BLaER1 treated with 17β-estradiol and CSF1 and Interleukin-3, amounts not matched to agents 10 nM and 100 nM (cell line): Measurements from ENCODE around the gene ANAPC4.
"Not testable (repeated sequence)": the region's sequence is repeated elsewhere in the genome, so short reads cannot be mapped to it uniquely, and the experiment has no call there.

ENCODE experiments used
- H3K27ac ChIP-seq, 11 experiments: shearing (Covaris generic); formaldehyde crosslinking; 2 replicates each; pipeline ENCODE4 v1.8.1; 2022
- H3K27me3 ChIP-seq, 11 experiments: shearing (Covaris generic); formaldehyde crosslinking; 2 replicates each; pipeline ENCODE4 v1.8.1; 2022
- H3K36me3 ChIP-seq, 11 experiments: shearing (Covaris generic); formaldehyde crosslinking; 2 replicates each; pipeline ENCODE4 v1.8.1; 2022
- H3K4me1 ChIP-seq, 10 experiments: shearing (Covaris generic); formaldehyde crosslinking; 2 replicates each; pipeline ENCODE4 v1.8.1; 2022
- H3K4me2 ChIP-seq, 11 experiments: shearing (Covaris generic); formaldehyde crosslinking; 2 replicates each; pipeline ENCODE4 v1.8.1; 2022
- H3K4me3 ChIP-seq, 10 experiments: shearing (Covaris generic); formaldehyde crosslinking; 2 replicates each; pipeline ENCODE4 v1.8.1; 2022
- H3K9ac ChIP-seq, 11 experiments: shearing (Covaris generic); formaldehyde crosslinking; 2 replicates each; pipeline ENCODE4 v1.8.1; 2022
- H3K9me3 ChIP-seq, 11 experiments: shearing (Covaris generic); formaldehyde crosslinking; replicated peaks in 1 of 11; 2 replicates each; pipeline ENCODE4 v1.8.1; 2022
- H4K20me1 ChIP-seq, 11 experiments: shearing (Covaris generic); formaldehyde crosslinking; 2 replicates each; pipeline ENCODE4 v1.8.1; 2022
- Cebpa-rat ChIP-seq, 11 experiments: shearing (Covaris generic); IDR thresholded peaks; 2 replicates each; pipeline ENCODE4 v1.8.1; 2022

Gene ANAPC4

GRCh38 chr4:25368315-25368714 lies 8.7 kb upstream of the ANAPC4 start:
- H3K4me1 ChIP-seq: no peaks in the 10 kb centered on the region
- no peak for TF ChIP-seq Cebpa-rat (IDR thresholded peaks at IDR 0.05)
- H3K27me3 ChIP-seq: no peaks in the 10 kb centered on the region
- no peak overlapping the region for H3K4me2 ChIP-seq
- peak overlapping the region in 2 of 11 experiments; percentile 11 to 20; a peak in 1 of 22 replicates for H3K9ac ChIP-seq
- peaks cover 15 to 40% (median 22%) of the 10 kb centered on the region in 11 experiments; a peak in 20 of 22 replicates for H3K36me3 ChIP-seq
- H4K20me1 ChIP-seq: no peaks in the 10 kb centered on the region
- H3K9me3 ChIP-seq: no peaks in the 10 kb centered on the region
- H3K4me3 ChIP-seq: no peak overlapping the region
- H3K27ac ChIP-seq: no peak overlapping the region

GRCh38 chr4:25370242-25370641 lies 6.8 kb upstream of the ANAPC4 start:
- peaks cover 8 to 35% (median 15%) of the 10 kb centered on the region in 11 experiments; a peak in 20 of 22 replicates for H3K36me3 ChIP-seq
- no peaks in the 10 kb centered on the region for H3K27me3 ChIP-seq
- no peak overlapping the region for H3K27ac ChIP-seq
- no peak overlapping the region for H3K4me3 ChIP-seq
- H3K4me2 ChIP-seq: no peak overlapping the region
- H4K20me1 ChIP-seq: no peaks in the 10 kb centered on the region
- H3K9me3 ChIP-seq: no peaks in the 10 kb centered on the region
- TF ChIP-seq Cebpa-rat (IDR thresholded peaks at IDR 0.05): no peak
- H3K9ac ChIP-seq: no peak overlapping the region
- peaks cover 0 to 3% (median 0%) of the 10 kb centered on the region in 10 experiments; a peak in 1 of 20 replicates for H3K4me1 ChIP-seq

GRCh38 chr4:25372549-25372948 lies 4.5 kb upstream of the ANAPC4 start:
- not testable (repeated sequence) for H3K27ac ChIP-seq, H3K27me3 ChIP-seq, H3K4me1 ChIP-seq

GRCh38 chr4:25377572-25378436 lies 741 bp downstream of the ANAPC4 start:
- peak overlapping the region; percentile 79 to 99 (median 94) for H3K4me3 ChIP-seq
- peaks cover 0 to 6% (median 0%) of the 10 kb centered on the region in 11 experiments; a peak in 2 of 22 replicates for H4K20me1 ChIP-seq
- TF ChIP-seq Cebpa-rat (IDR thresholded peaks at IDR 0.05): no peak
- H3K4me1 ChIP-seq: peaks cover 13 to 25% (median 20%) of the 10 kb centered on the region in 10 experiments
- peak overlapping the region; percentile 80 to 94 (median 88) for H3K9ac ChIP-seq
- no peaks in the 10 kb centered on the region for H3K9me3 ChIP-seq
- H3K27me3 ChIP-seq: no peaks in the 10 kb centered on the region
- H3K36me3 ChIP-seq: peaks cover 18 to 39% (median 33%) of the 10 kb centered on the region in 11 experiments
- H3K27ac ChIP-seq: peak overlapping the region; percentile 71 to 86 (median 77)
- H3K4me2 ChIP-seq: peak overlapping the region; percentile 77 to 95 (median 85)

More at GRCh38 chr4:25372549-25372948, 4.5 kb upstream of the ANAPC4 start:
- H3K9ac ChIP-seq, H3K4me3 ChIP-seq, H3K9me3 ChIP-seq, H3K4me2 ChIP-seq, H4K20me1 ChIP-seq: not testable (repeated sequence)
- peaks cover 3 to 31% (median 15%) of the 10 kb centered on the region in 11 experiments; a peak in 14 of 22 replicates for H3K36me3 ChIP-seq

GRCh38 chr4:25378437-25378743 lies 1.3 kb downstream of the ANAPC4 start:
- H3K9ac ChIP-seq: peak overlapping the region in 6 of 11 experiments; percentile 86 to 94 (median 90); a peak in 10 of 22 replicates
- H3K27me3 ChIP-seq: no peaks in the 10 kb centered on the region
- peak overlapping the region; percentile 79 to 99 (median 94) for H3K4me3 ChIP-seq
- peaks cover 21 to 44% (median 39%) of the 10 kb centered on the region in 11 experiments for H3K36me3 ChIP-seq
- peaks cover 13 to 25% (median 20%) of the 10 kb centered on the region in 10 experiments for H3K4me1 ChIP-seq
- H4K20me1 ChIP-seq: peaks cover 0 to 6% (median 0%) of the 10 kb centered on the region in 11 experiments; a peak in 2 of 22 replicates
- TF ChIP-seq Cebpa-rat (IDR thresholded peaks at IDR 0.05): no peak
- H3K9me3 ChIP-seq: no peaks in the 10 kb centered on the region
- peak overlapping the region; percentile 77 to 95 (median 85) for H3K4me2 ChIP-seq
- H3K27ac ChIP-seq: no peak overlapping the region

GRCh38 chr4:25379591-25379990 lies 2.5 kb downstream of the ANAPC4 start:
- Histone ChIP-seq H3K4me1 (peaks cover 13 to 25% (median 20%) of the 10 kb centered on the region in 10 experiments), H3K4me3 (no peak overlapping the region), H3K36me3 (peaks cover 33 to 56% (median 51%) of the 10 kb centered on the region in 11 experiments), H3K9ac (no peak overlapping the region), H4K20me1 (peaks cover 0 to 6% (median 0%) of the 10 kb centered on the region in 11 experiments; a peak in 2 of 22 replicates), H3K27me3 (no peaks in the 10 kb centered on the region), H3K9me3 (peaks cover 0 to 5% (median 0%) of the 10 kb centered on the region in 11 experiments; a peak in 2 of 22 replicates), H3K4me2 (peak overlapping the region in 9 of 11 experiments; percentile 77 to 95 (median 85); a peak in 11 of 22 replicates), H3K27ac (no peak overlapping the region)
- no peak for TF ChIP-seq Cebpa-rat (IDR thresholded peaks at IDR 0.05)

- Histone ChIP-seq H3K27me3 (no peaks in the 10 kb centered on the region), H3K9ac (no peak overlapping the region), H3K4me1 (peaks cover 3 to 13% (median 10%) of the 10 kb centered on the region in 10 experiments; a peak in 19 of 20 replicates), H3K9me3 (peaks cover 0 to 8% (median 0%) of the 10 kb centered on the region in 11 experiments; a peak in 2 of 22 replicates), H3K4me2 (no peak overlapping the region), H4K20me1 (peaks cover 0 to 6% (median 0%) of the 10 kb centered on the region in 11 experiments; a peak in 2 of 22 replicates), H3K4me3 (no peak overlapping the region), H3K27ac (no peak overlapping the region), H3K36me3 (peaks cover 62 to 96% (median 88%) of the 10 kb centered on the region in 11 experiments)
- TF ChIP-seq Cebpa-rat (IDR thresholded peaks at IDR 0.05): no peak
Observed at GRCh38 chr4:25383647-25384046, 6.6 kb downstream of the ANAPC4 start.

- TF ChIP-seq Cebpa-rat (IDR thresholded peaks at IDR 0.05): no peak
- Histone ChIP-seq H3K27me3 (no peaks in the 10 kb centered on the region), H3K9me3 (peaks cover 0 to 8% (median 0%) of the 10 kb centered on the region in 11 experiments; a peak in 2 of 22 replicates), H3K27ac (no peak overlapping the region), H3K4me2 (no peak overlapping the region), H3K4me3 (no peak overlapping the region), H4K20me1 (0 out of 22 replicates have a peak, but pooled peaks cover 0 to 3% (median 0%) of the 10 kb centered on the region in 11 experiments), H3K9ac (no peak overlapping the region), H3K4me1 (no peaks in the 10 kb centered on the region), H3K36me3 (peaks cover 75 to 100% (median 94%) of the 10 kb centered on the region in 11 experiments)
Observed at GRCh38 chr4:25386926-25387325, 9.9 kb downstream of the ANAPC4 start.

GRCh38 chr4:25397305-25397704 lies 20.2 kb downstream of the ANAPC4 start:
- TF ChIP-seq Cebpa-rat (IDR thresholded peaks at IDR 0.05): no peak
- peaks cover 88 to 100% (median 98%) of the 10 kb centered on the region in 11 experiments for H3K36me3 ChIP-seq
- H4K20me1 ChIP-seq: no peaks in the 10 kb centered on the region; a peak in 1 of 22 replicates

More at GRCh38 chr4:25397305-25397704, 20.2 kb downstream of the ANAPC4 start:
- H3K27me3 ChIP-seq: no peaks in the 10 kb centered on the region
- no peak overlapping the region for H3K27ac ChIP-seq
- no peak overlapping the region for H3K9ac ChIP-seq
- H3K4me2 ChIP-seq: no peak overlapping the region
- peaks cover 9 to 19% (median 12%) of the 10 kb centered on the region in 11 experiments for H3K9me3 ChIP-seq
- H3K4me1 ChIP-seq: no peaks in the 10 kb centered on the region
- H3K4me3 ChIP-seq: no peak overlapping the region
